Smooth muscle cell (in vitro differentiated cells): ENCODE results near the gene BCAS4. TPM values are rescaled to one million over a fixed set of nuclear protein-coding genes. Genes with fewer than 3 reads are reported as not detected.

Experiments used
- DNase-seq: peaks from one replicate; lab custom pipeline; 2025; ENCODE audit not compliant: unreplicated experiment; lab: John Stamatoyannopoulos, UW
- H2AFZ ChIP-seq: fragments of 200-600 bp; sonication (generic); 2 replicates; pipeline ENCODE4 v1.6.0; 2016; ENCODE audit warnings: antibody characterized with exemption, low read depth, mild to moderate bottlenecking
- H3F3A ChIP-seq: fragments of 200-600 bp; sonication (generic); 2 replicates; pipeline ENCODE4 v1.6.0; 2017; ENCODE audit warnings: antibody characterized with exemption, low read depth
- H3K27ac ChIP-seq: fragments of 200-600 bp; sonication (generic); 2 replicates; pipeline ENCODE4 v1.5.1; 2016; ENCODE audit warnings: low read depth, mild to moderate bottlenecking
- H3K27me3 ChIP-seq: fragments of 200-600 bp; sonication (generic); 2 replicates; pipeline ENCODE4 v1.6.1; 2016; ENCODE audit warnings: low read depth, mild to moderate bottlenecking
- H3K36me3 ChIP-seq: fragments of 200-600 bp; sonication (generic); 2 replicates; pipeline ENCODE4 v1.5.1; 2016; ENCODE audit warnings: low read depth
- H3K4me1 ChIP-seq: fragments of 200-600 bp; sonication (generic); 2 replicates; pipeline ENCODE4 v1.5.1; 2016; ENCODE audit warnings: low read depth
- H3K4me2 ChIP-seq: fragments of 200-600 bp; sonication (generic); 2 replicates; pipeline ENCODE4 v1.6.0; 2016; ENCODE audit warnings: mild to moderate bottlenecking
- H3K4me3 ChIP-seq: fragments of 200-600 bp; sonication (generic); 2 replicates; pipeline ENCODE4 v1.5.1; 2016; ENCODE audit warnings: mild to moderate bottlenecking
- H3K79me2 ChIP-seq: fragments of 200-600 bp; sonication (generic); 2 replicates; pipeline ENCODE4 v1.6.0; 2016; ENCODE audit warnings: low read depth, mild to moderate bottlenecking
- H3K9ac ChIP-seq: fragments of 200-600 bp; sonication (generic); 2 replicates; pipeline ENCODE4 v1.6.0; 2016; ENCODE audit warnings: low read depth
- H3K9me3 ChIP-seq: fragments of 200-600 bp; sonication (generic); replicated peaks from 2 replicates; pipeline ENCODE4 v1.5.1; 2016; ENCODE audit warnings: low read depth
- H4K20me1 ChIP-seq: fragments of 200-600 bp; sonication (generic); 2 replicates; pipeline ENCODE4 v1.6.0; 2016; ENCODE audit warnings: low read depth
- WGBS: methylation state at CpG from one replicate; pipeline ENCODE4 v1.1.7; 2016; ENCODE audit warnings: low lambda C conversion rate; 5-methylcytosine and 5-hydroxymethylcytosine counted together
- polyA plus RNA-seq: library from polyadenylated mRNA; unstranded; fragments of >200 nt; fragmentation: Nextera tagmentation; extraction: Ambion mirVana; gene quantifications from 2 replicates; pipeline ENCODE4 v1.2.1, GENCODE V29; 2016
- total RNA-seq: library from RNA; depleted of rRNA; stranded (reverse); fragments of >200 nt; gene quantifications from 2 replicates; pipeline ENCODE4 v1.2.3, GENCODE V29; 2014
- TF ChIP-seq, protein P1 (sequence below): fragments of 200-600 bp; sonication (generic); IDR thresholded peaks from 2 replicates; pipeline ENCODE4 v1.5.1; 2017; ENCODE audit warnings: borderline replicate concordance, mild to moderate bottlenecking, antibody characterized with exemption; ENCODE audit not compliant: insufficient read depth, poor library complexity, severe bottlenecking

BCAS4 gene
- total and polyA plus RNA-seq, 2 experiments from 2014 or later, result 5.3 to 14.1 TPM

DNA sequence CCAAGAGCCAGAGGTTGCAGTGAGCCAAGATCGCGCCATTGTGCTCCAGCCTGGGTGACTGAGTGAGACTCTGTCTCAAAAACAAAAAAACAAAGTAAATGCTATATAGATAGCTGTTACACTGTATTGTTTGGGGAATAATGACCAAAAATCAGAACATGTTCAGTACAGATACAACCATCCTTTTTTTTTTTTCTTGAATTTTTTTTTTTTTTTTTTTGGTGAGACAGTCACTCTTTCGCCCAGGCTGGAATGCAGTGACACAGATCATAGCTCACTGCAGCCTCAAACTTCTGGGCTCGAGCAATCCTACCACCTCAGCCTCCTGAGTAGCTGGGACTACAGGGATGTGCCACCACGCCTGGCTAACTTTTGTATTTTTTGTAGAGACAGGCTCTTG is 63.7 kb downstream of the BCAS4 start:
- no peaks in the 10 kb centered on the region for H3K27me3 ChIP-seq
- no peak for DNase-seq
- no peaks in the 10 kb centered on the region for H3K36me3 ChIP-seq
- H3K79me2 ChIP-seq, result no peaks in the 10 kb centered on the region
- H3F3A ChIP-seq, result no peaks in the 10 kb centered on the region
- no peak overlapping the region for H3K4me2 ChIP-seq
- H3K4me3 ChIP-seq, result no peak overlapping the region
- H4K20me1 ChIP-seq, result no peaks in the 10 kb centered on the region
- no peak overlapping the region for H2AFZ ChIP-seq
- H3K9me3 ChIP-seq, result no peaks in the 10 kb centered on the region
- WGBS, result 93% methylated on average over 5 of the region's 5 CpGs
- TF ChIP-seq, protein P1, sequence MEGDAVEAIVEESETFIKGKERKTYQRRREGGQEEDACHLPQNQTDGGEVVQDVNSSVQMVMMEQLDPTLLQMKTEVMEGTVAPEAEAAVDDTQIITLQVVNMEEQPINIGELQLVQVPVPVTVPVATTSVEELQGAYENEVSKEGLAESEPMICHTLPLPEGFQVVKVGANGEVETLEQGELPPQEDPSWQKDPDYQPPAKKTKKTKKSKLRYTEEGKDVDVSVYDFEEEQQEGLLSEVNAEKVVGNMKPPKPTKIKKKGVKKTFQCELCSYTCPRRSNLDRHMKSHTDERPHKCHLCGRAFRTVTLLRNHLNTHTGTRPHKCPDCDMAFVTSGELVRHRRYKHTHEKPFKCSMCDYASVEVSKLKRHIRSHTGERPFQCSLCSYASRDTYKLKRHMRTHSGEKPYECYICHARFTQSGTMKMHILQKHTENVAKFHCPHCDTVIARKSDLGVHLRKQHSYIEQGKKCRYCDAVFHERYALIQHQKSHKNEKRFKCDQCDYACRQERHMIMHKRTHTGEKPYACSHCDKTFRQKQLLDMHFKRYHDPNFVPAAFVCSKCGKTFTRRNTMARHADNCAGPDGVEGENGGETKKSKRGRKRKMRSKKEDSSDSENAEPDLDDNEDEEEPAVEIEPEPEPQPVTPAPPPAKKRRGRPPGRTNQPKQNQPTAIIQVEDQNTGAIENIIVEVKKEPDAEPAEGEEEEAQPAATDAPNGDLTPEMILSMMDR, result no peak
- H3K9ac ChIP-seq, result no peak overlapping the region
- H3K27ac ChIP-seq, result no peak overlapping the region
- no peaks in the 10 kb centered on the region for H3K4me1 ChIP-seq

DNA sequence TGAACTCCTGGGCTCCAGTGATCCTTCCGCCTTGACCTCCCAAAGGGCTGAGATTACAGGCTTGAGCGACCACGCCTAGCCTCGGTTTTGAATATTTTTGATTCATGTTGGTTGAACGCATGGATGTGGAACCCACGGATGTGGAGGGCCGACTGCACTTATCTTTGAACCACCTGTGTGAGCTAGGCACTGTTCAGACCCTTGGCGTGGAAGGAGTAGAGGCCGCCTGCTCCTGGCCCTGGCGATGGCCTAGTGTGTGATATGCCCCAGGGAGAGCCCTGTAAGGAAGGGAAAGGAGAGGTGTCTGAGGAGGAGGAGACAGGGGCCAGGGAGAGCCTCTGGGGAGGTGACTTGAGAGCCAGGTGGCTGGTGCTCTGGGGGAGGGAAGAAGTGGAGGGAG is 64.3 kb downstream of the BCAS4 start:
- Histone ChIP-seq H3F3A (no peaks in the 10 kb centered on the region), H3K27ac (no peak overlapping the region), H3K4me3 (no peak overlapping the region), H3K79me2 (no peaks in the 10 kb centered on the region), H3K4me1 (no peaks in the 10 kb centered on the region), H3K4me2 (no peak overlapping the region), H4K20me1 (no peaks in the 10 kb centered on the region), H3K36me3 (no peaks in the 10 kb centered on the region), H3K9me3 (no peaks in the 10 kb centered on the region), H3K9ac (no peak overlapping the region), H3K27me3 (no peaks in the 10 kb centered on the region), H2AFZ (no peak overlapping the region)
- DNase-seq, result no peak
- 94% methylated on average over 10 of the region's 10 CpGs for WGBS
- TF ChIP-seq, protein P1, result no peak

DNA sequence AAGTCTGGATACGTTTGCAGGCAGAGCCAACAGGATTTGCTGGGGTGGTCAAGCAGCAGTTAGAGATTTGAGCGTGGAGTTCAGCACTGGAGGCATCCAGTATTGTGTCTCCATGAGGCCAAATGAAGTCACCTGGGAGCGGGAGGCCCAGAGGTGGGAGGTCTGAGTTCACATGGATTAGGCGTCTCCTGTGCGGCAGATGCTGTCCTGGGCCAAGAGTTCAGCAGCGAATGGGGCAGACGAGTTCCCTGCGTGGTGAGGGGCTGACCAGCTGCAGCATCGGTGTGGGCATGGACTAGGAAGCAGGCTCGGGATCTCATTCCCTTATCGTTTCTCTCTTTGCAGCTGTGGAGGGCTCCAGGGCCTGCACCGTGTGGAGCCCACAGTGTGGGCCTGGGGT is 66.2 kb downstream of the BCAS4 start:
- H3K9ac ChIP-seq, result no peak overlapping the region
- DNase-seq, result no peak
- 90% methylated on average over 12 of the region's 12 CpGs for WGBS
- no peaks in the 10 kb centered on the region for H3K9me3 ChIP-seq
- no peak overlapping the region for H3K27ac ChIP-seq
- H2AFZ ChIP-seq, result no peak overlapping the region
- H3K79me2 ChIP-seq, result no peaks in the 10 kb centered on the region
- H3K4me1 ChIP-seq, result no peaks in the 10 kb centered on the region
- H3F3A ChIP-seq, result no peaks in the 10 kb centered on the region
- no peak overlapping the region for H3K4me2 ChIP-seq
- no peaks in the 10 kb centered on the region for H4K20me1 ChIP-seq
- H3K27me3 ChIP-seq, result no peaks in the 10 kb centered on the region
- TF ChIP-seq, protein P1, result no peak
- H3K4me3 ChIP-seq, result no peak overlapping the region
- H3K36me3 ChIP-seq, result no peaks in the 10 kb centered on the region

DNA sequence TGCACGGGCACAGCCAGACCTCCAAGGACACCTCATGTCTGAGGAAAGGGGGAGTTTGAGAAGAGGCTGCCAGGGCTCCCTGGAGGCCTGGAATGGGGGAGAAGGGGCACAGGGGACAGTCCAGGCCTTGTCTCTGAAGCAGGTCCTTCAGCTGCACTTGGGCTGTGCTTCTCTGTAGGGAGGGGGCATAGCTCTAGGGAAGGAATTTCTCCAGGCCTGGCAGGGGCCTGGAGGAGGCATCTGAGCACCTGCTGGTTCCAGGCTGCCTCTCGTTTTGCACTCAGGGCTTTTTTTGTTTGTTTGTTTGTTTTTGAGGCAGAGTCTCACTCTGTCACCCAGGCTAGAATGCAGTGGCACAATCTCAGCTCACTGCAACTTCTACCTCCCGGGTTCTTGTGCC is 67.7 kb downstream of the BCAS4 start:
- H3K36me3 ChIP-seq, result no peaks in the 10 kb centered on the region
- no peaks in the 10 kb centered on the region for H3F3A ChIP-seq
- H4K20me1 ChIP-seq, result no peaks in the 10 kb centered on the region
- TF ChIP-seq, protein P1, result no peak
- no peaks in the 10 kb centered on the region for H3K79me2 ChIP-seq
- H3K27me3 ChIP-seq, result no peaks in the 10 kb centered on the region
- no peak overlapping the region for H3K9ac ChIP-seq
- H3K9me3 ChIP-seq, result no peaks in the 10 kb centered on the region
- DNase-seq, result no peak
- no peak overlapping the region for H3K4me2 ChIP-seq
- no peaks in the 10 kb centered on the region for H3K4me1 ChIP-seq
- H3K4me3 ChIP-seq, result no peak overlapping the region
- WGBS, result 61% methylated on average over 3 of the region's 3 CpGs
- H3K27ac ChIP-seq, result no peak overlapping the region
- H2AFZ ChIP-seq, result no peak overlapping the region
